CD4-positive, alpha-beta T cell treated with Interleukin-6 at 100 ng/mL for 8 hours (primary cell): Measurements from ENCODE around the gene DSTYK.

Source experiments
- DNase-seq: peaks from one replicate; pipeline ENCODE4 v3.0.0-alpha.2; 2020; ENCODE audit warnings: mixed read lengths, low spot score

Gene DSTYK

GRCh38 chr1:205124726-205125125 is 86.8 kb downstream of the DSTYK start:
- DNase-seq: no peak

GRCh38 chr1:205122489-205122882 is 89.0 kb downstream of the DSTYK start:
- DNase-seq: no peak

GRCh38 chr1:205121660-205122488 is 89.6 kb downstream of the DSTYK start, which contains the start of gene RBBP5:
TSS of gene RBBP5 (minus strand) at chr1:205121978. CDS start at chr1:205121873, 105 bp downstream.
- DNase-seq: peak; percentile 96

GRCh38 chr1:205118752-205119151 is 92.8 kb downstream of the DSTYK start:
- DNase-seq: no peak

GRCh38 chr1:205111354-205111753 is 100.1 kb downstream of the DSTYK start:
- no peak for DNase-seq

- no peak for DNase-seq
These were observed 101.8 kb downstream of the DSTYK start for GRCh38 chr1:205109711-205110110.

GRCh38 chr1:205109269-205109668 is 102.2 kb downstream of the DSTYK start:
- no peak for DNase-seq

GRCh38 chr1:205108464-205108863 is 103.0 kb downstream of the DSTYK start:
- DNase-seq: no peak

- no peak for DNase-seq
These were observed 104.2 kb downstream of the DSTYK start for GRCh38 chr1:205107327-205107726.

- no peak for DNase-seq
These were observed 109.1 kb downstream of the DSTYK start for GRCh38 chr1:205102404-205102803.

GRCh38 chr1:205098242-205098641 is 113.3 kb downstream of the DSTYK start:
- DNase-seq: no peak

GRCh38 chr1:205095422-205095821 is 116.1 kb downstream of the DSTYK start:
- DNase-seq: no peak
